ENCODE measurements around the gene DCUN1D2. TPM values are rescaled to one million over a fixed set of nuclear protein-coding genes. Genes with fewer than 3 reads are reported as not detected.
A peak's percentile ranks its signal among the peaks of the same experiment; 100 is the strongest.

DCUN1D2 gene
- total RNA-seq, result 24.6 TPM
- long read RNA-seq, partial matches to known transcripts, result 1 of 8 reads
- long read RNA-seq, other reads (novel, unspliced or antisense), result 6 of 8 reads

DNA sequence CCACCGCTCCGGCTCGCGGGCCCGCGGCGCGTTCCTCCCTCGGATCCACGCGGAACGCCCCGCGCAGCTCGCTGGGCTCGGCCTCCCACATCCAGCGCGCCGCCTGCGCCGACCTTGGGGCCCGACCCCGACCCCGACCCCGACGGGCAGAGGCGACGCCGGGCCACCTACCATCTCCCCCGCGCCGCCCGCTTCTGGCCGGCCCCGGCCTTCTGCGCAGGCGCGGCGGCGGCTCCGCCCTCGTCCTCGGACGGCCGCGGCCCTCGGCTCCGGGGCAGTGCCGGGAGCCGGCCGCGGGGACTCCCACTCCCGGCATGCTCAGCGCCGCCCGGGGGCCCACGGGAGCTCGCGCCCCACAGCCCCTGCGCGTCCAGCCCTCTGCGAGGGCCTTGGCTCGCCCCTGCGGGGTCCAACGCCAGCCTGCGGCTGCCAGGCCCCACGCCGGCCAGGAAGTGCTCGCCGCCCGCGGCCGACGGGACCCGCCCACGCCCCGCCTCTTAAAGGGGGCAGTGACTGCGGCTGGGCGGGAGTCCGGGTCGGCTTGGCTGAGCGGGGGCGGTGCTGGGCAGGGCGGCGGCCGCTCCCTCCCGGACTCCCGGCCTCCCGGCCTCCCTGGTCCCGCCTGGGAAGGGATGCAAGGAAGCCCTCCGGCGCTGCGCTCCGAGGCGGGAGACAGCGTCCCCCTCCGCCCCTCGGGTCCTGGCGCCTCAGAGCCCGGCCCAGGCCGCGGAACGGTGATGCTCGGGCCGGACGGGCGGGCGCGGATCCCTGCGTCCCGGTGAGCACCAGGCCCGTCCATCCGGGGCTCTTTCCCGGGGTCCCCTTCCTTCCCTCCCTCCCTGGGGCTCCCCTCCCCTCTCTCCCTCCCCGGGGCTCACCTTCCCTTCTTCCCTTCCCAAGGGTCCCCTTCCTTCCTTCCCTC lies at the start of gene DCUN1D2:
TSS of gene DCUN1D2 (minus strand) at position 216 of the 922 bp plus-strand sequence. CDS start at position 174, 42 bp downstream.
- Histone ChIP-seq H3K4me3 (peak within 1 kb of the TSS; percentile 91), H3K4me1 (peaks cover 40% of the 10 kb centered on the region), H3K36me3 (peaks cover 10% of the 10 kb centered on the region), H3K9me3 (no peaks in the 10 kb centered on the region), H3K27ac (peak within 1 kb of the TSS; percentile 85), H3K27me3 (no peaks in the 10 kb centered on the region)
- intact Hi-C loops (cut with DNase I), result no loop called here
- TF ChIP-seq, protein P1, sequence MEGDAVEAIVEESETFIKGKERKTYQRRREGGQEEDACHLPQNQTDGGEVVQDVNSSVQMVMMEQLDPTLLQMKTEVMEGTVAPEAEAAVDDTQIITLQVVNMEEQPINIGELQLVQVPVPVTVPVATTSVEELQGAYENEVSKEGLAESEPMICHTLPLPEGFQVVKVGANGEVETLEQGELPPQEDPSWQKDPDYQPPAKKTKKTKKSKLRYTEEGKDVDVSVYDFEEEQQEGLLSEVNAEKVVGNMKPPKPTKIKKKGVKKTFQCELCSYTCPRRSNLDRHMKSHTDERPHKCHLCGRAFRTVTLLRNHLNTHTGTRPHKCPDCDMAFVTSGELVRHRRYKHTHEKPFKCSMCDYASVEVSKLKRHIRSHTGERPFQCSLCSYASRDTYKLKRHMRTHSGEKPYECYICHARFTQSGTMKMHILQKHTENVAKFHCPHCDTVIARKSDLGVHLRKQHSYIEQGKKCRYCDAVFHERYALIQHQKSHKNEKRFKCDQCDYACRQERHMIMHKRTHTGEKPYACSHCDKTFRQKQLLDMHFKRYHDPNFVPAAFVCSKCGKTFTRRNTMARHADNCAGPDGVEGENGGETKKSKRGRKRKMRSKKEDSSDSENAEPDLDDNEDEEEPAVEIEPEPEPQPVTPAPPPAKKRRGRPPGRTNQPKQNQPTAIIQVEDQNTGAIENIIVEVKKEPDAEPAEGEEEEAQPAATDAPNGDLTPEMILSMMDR (IDR thresholded peaks at IDR 0.05), result no peak
- ATAC-seq, result peak; percentile 96
- DNase-seq, result peak; percentile 97

DNA sequence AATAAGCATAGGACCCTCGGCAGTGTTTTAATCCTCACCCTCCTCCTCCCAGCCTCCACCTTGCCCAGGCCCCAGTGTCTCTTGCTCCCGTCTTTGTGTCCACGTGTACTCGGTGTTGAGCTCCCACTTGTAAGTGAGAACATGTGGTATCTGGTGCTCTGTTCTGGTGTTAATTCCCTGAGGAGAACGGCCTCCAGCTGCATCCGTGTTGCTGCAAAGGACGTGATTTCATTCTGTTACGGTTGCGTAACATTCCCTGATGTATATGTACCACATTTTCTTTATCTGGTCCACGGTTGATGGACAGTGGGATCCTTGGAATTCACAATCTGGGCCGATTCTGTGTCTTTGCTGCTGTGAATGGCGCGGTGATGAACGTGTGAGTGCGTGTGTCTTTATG lies 49.3 kb upstream of the DCUN1D2 start:
- peak; percentile 22 for DNase-seq
- H3K9me3 ChIP-seq, result no peaks in the 10 kb centered on the region
- no peak overlapping the region for H3K27ac ChIP-seq
- intact Hi-C loops (cut with DNase I), result no loop called here
- TF ChIP-seq, protein P1 (IDR thresholded peaks at IDR 0.05), result no peak
- peaks cover 16% of the 10 kb centered on the region for H3K36me3 ChIP-seq
- H3K27me3 ChIP-seq, result no peaks in the 10 kb centered on the region
- no peak overlapping the region for H3K4me3 ChIP-seq
- no peaks in the 10 kb centered on the region for H3K4me1 ChIP-seq
- ATAC-seq, result no peak

DNA sequence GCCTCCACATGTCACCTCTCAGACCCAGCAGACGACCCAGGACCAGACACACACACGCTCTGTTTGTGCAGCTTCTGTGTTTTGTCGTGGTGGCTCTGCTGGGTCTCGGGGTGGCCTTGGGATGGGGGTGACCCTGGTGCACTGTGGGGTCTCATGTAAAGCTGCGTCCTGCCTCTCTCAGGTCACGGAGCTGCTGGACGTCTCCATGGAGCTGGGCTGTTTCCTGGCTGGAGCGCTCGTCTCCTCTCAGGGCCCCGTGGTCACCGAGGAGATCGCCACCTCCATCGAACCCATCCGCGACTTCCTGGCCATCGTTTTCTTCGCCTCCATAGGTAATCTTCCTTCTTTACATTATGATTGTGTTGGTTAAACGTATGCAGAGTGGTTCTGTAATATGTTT lies 48.7 kb upstream of the DCUN1D2 start:
- intact Hi-C loops (cut with DNase I), result no loop called here
- Histone ChIP-seq H3K9me3 (no peaks in the 10 kb centered on the region), H3K4me1 (no peaks in the 10 kb centered on the region), H3K4me3 (no peak overlapping the region), H3K27me3 (no peaks in the 10 kb centered on the region), H3K27ac (no peak overlapping the region), H3K36me3 (peaks cover 16% of the 10 kb centered on the region)
- ATAC-seq (no peak), DNase-seq (peak; percentile 27)
- TF ChIP-seq, protein P1 (IDR thresholded peaks at IDR 0.05), result no peak

DNA sequence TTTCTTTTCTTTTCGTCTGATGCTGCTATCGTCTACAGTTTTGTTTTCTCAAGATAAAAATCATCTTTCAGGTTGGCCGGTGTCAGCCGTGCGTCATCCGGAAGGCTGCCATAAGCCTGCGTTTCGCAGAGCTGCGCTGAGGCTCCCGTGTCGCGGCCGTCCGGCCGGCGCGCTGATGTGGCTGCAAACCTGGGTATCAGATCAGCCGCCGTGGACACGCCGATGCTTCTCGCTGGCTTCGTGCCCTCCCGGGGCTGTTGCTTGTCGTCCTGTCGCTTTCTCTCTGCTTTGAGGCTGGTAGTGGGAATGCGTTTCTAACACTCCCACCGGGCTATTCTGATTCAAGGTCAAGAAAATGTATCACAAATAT lies 48.2 kb upstream of the DCUN1D2 start:
- no peaks in the 10 kb centered on the region for H3K4me1 ChIP-seq
- TF ChIP-seq, protein P1 (IDR thresholded peaks at IDR 0.05), result no peak
- DNase-seq, result peak; percentile 51

DNA sequence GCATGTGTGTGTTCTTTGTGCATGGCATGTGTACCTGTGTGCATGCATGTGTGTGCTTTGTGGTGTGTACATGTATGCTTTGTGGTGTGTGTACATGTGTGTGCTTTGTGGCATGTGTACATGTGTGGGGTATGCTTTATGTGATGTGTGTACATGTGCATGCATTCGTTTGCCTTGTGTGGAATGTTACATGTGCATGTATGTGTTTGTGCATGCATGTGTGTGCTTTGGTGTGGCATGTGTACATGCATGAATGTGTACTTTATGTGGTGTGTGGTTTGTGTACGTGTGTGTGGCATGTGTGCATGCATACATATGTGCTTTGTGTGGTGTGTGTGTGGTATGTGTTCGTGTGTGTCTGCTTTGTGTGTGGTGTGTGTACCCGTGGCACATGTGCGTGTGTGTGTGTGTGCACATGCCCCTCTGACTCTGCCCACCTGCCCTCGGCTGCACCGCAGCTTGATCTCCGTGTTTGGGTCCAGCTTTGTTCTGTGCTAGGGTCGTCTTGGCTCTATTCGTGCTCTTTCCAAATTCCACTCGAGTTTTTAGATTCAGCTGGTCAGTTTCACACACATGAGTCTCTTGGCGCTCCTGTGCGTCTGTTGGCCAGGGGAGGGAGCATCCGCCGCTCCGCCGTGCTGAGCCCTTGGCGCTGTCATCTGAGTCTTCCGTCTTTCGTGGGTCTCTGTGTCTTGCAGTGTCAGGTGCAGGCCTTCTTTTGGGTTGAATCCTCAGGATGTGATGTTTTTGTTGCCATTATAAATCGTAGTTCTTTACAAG lies 47.6 kb upstream of the DCUN1D2 start:
- Histone ChIP-seq H3K4me1 (no peaks in the 10 kb centered on the region), H3K27me3 (no peaks in the 10 kb centered on the region), H3K4me3 (no peak overlapping the region), H3K36me3 (peaks cover 10% of the 10 kb centered on the region), H3K9me3 (no peaks in the 10 kb centered on the region), H3K27ac (no peak overlapping the region)
- ATAC-seq, result peak; percentile 15
- DNase-seq, result peak; percentile 48
- TF ChIP-seq, protein P1 (IDR thresholded peaks at IDR 0.05), result no peak
- intact Hi-C loops (cut with DNase I), result no loop called here

More for the DNA sequence above, 48.2 kb upstream of the DCUN1D2 start:
- no peaks in the 10 kb centered on the region for H3K9me3 ChIP-seq
- no peak for ATAC-seq
- no peak overlapping the region for H3K4me3 ChIP-seq
- peaks cover 12% of the 10 kb centered on the region for H3K36me3 ChIP-seq
- no peak overlapping the region for H3K27ac ChIP-seq
- intact Hi-C loops (cut with DNase I), result no loop called here
- no peaks in the 10 kb centered on the region for H3K27me3 ChIP-seq
